Fibroblast of lung (primary cell): ENCODE data around the gene RNF157. TPM values are rescaled to one million over a fixed set of nuclear protein-coding genes. Genes with fewer than 3 reads are reported as not detected.

Source experiments
- DNase-seq, 2 donors: peaks; one replicate each; pipeline versions ENCODE4 v3.0.0 to v3.0.0-alpha.2; 2010; ENCODE audit warnings: low read depth in 2 of 2
- H2AFZ ChIP-seq: 2 replicates; pipeline ENCODE4 v1.5.1; 2012; ENCODE audit warnings: low read length, control low read depth, inconsistent platforms
- H3K27ac ChIP-seq: 2 replicates; pipeline ENCODE4 v1.5.1; 2011; ENCODE audit warnings: low read length, control low read depth; ENCODE audit not compliant: insufficient read depth
- H3K27me3 ChIP-seq: 2 replicates; pipeline ENCODE4 v1.5.1; 2011; ENCODE audit warnings: mild to moderate bottlenecking, low read length; ENCODE audit not compliant: control insufficient read depth, insufficient read depth
- H3K36me3 ChIP-seq: 2 replicates; pipeline ENCODE4 v1.5.1; 2011; ENCODE audit warnings: low read length; ENCODE audit not compliant: control insufficient read depth, insufficient read depth
- H3K4me1 ChIP-seq: 2 replicates; pipeline ENCODE4 v1.5.1; 2011; ENCODE audit warnings: low read length; ENCODE audit not compliant: control insufficient read depth, insufficient read depth; ENCODE audit errors: extremely low read depth
- H3K4me2 ChIP-seq: 2 replicates; pipeline ENCODE4 v1.5.1; 2011; ENCODE audit warnings: low read length, control low read depth; ENCODE audit not compliant: insufficient read depth; ENCODE audit errors: extremely low read depth
- H3K4me3 ChIP-seq, 4 experiments: fragments of 200-600 bp in 1 of 4; sonication (generic) in 1 of 4; replicated peaks in 1 of 4; 2 replicates each; pipeline ENCODE4 v1.5.1; 2011 to 2016; ENCODE audit warnings: low read length in 4 of 4, low read depth in 3 of 4, mild to moderate bottlenecking in 3 of 4, control low read depth in 2 of 4, inconsistent platforms in 1 of 4, mixed read lengths in 1 of 4; ENCODE audit not compliant: insufficient read depth in 1 of 4; ENCODE audit errors: control extremely low read depth in 1 of 4
- H3K79me2 ChIP-seq: 2 replicates; pipeline ENCODE4 v1.5.1; 2012; ENCODE audit warnings: mild to moderate bottlenecking, low read length, inconsistent platforms; ENCODE audit not compliant: control insufficient read depth, insufficient read depth
- H3K9ac ChIP-seq: 2 replicates; pipeline ENCODE4 v1.5.1; 2011; ENCODE audit warnings: mild to moderate bottlenecking, low read length, control low read depth; ENCODE audit not compliant: insufficient read depth
- H3K9me3 ChIP-seq: 2 replicates; pipeline ENCODE4 v1.5.1; 2012; ENCODE audit warnings: low read depth, low read length; ENCODE audit not compliant: control insufficient read depth, insufficient read depth
- H4K20me1 ChIP-seq: 2 replicates; pipeline ENCODE4 v1.5.1; 2011; ENCODE audit warnings: low read length; ENCODE audit not compliant: control insufficient read depth, insufficient read depth; ENCODE audit errors: extremely low read depth
- CTCF ChIP-seq, 2 donors: IDR thresholded peaks in 1 of 2; conservative IDR thresholded peaks in 1 of 2; 1 replicate in 1 of 2; 2 replicates in 1 of 2; pipeline ENCODE4 v1.5.1; 2011 to 2012; ENCODE audit warnings: low read length in 2 of 2, control low read depth in 1 of 2, inconsistent platforms in 1 of 2, low read depth in 1 of 2, mild to moderate bottlenecking in 1 of 2
- EZH2 ChIP-seq: IDR thresholded peaks from 2 replicates; pipeline ENCODE4 v1.5.1; 2012; ENCODE audit warnings: low read length, control low read depth, mild to moderate bottlenecking; ENCODE audit errors: missing control alignments
- polyA plus RNA-seq, 2 donors: library from polyadenylated mRNA; depleted of rRNA in 1 of 2; stranded (reverse) in 1 of 2; unstranded in 1 of 2; fragments of >200 nt; gene quantifications; 2 replicates each; pipeline ENCODE4 v1.2.1, GENCODE V29; 2011 to 2012; ENCODE audit warnings: missing spikeins in 1 of 2
- total RNA-seq: library from RNA; depleted of rRNA; stranded (reverse); fragments of >200 nt; gene quantifications from 2 replicates; pipeline ENCODE4 v1.2.1, GENCODE V29; 2014

RNF157 gene
- total and polyA plus RNA-seq, 2 donors (not counting 1 experiment from before 2014, with no cell fraction given) = 2.0 to 3.1 TPM

DNA sequence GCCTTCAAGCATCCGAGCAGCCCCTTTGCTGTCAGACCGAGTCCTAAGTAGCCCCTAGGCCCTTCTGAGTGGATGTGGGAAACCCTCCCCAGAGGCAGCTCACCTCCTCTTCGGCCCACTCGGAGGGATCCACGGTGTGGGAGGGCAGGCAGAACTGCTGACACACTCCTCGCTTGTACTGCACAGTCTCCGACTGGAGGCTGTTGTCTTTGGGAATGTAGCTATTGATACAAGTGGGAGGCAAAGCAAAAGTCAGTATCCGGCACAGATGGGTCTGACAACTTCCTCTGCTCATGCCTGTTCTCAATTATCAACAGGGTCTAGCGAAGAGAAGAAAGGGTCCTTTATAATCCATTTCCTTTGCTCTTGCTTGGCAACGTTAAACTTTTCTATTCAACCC, 73.4 kb downstream of the RNF157 start:
- Histone ChIP-seq H3K4me1 (no peaks in the 10 kb centered on the region), H3K79me2 (no peaks in the 10 kb centered on the region), H3K9me3 (no peaks in the 10 kb centered on the region), H3K27ac (no peak overlapping the region), H3K36me3 (no peaks in the 10 kb centered on the region), H3K4me3 (no peak overlapping the region), H4K20me1 (no peaks in the 10 kb centered on the region), H3K27me3 (no peaks in the 10 kb centered on the region), H2AFZ (no peak overlapping the region), H3K9ac (no peak overlapping the region), H3K4me2 (no peak overlapping the region)
- TF ChIP-seq CTCF (conservative IDR thresholded peaks at IDR 0.05 in 1 of 2, IDR thresholded peaks at IDR 0.05 in 1 of 2; ENCODE audit: low read depth in 1 of 2, low read length in 2 of 2) (no peak), EZH2 (no peak)
- DNase-seq = no peak

GRCh38 chr17:76166168-76166567, 74.1 kb downstream of the RNF157 start:
- no peak overlapping the region for H3K4me2 ChIP-seq

DNA sequence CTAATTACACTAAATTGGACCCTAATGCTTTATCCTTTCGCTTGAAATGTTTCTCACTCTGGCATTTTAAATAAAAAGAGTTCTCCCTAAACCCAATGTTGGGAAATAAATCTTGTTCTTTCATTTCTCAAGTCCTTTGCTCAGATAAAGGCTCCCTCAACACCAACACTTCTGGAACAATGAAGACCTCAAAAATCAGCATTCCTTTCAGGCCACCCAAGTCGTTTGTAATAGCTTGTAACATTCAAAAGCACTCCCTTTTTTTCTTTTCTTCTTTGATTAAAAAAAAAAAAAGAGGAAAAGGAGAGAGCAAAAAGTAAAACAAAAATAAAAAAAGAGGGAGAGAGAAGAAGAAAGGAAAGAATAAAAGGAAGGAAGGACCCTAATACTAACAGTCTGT, 76.0 kb downstream of the RNF157 start:
- Histone ChIP-seq H3K4me2 (no peak overlapping the region), H3K27me3 (no peaks in the 10 kb centered on the region), H3K4me1 (no peaks in the 10 kb centered on the region), H2AFZ (no peak overlapping the region), H3K27ac (no peak overlapping the region), H3K36me3 (no peaks in the 10 kb centered on the region), H3K79me2 (no peaks in the 10 kb centered on the region), H3K4me3 (no peak overlapping the region), H4K20me1 (no peaks in the 10 kb centered on the region), H3K9me3 (no peaks in the 10 kb centered on the region), H3K9ac (no peak overlapping the region)
- DNase-seq = no peak
- no peak for TF ChIP-seq EZH2
- TF ChIP-seq CTCF (conservative IDR thresholded peaks at IDR 0.05 in 1 of 2, IDR thresholded peaks at IDR 0.05 in 1 of 2; ENCODE audit: low read depth in 1 of 2, low read length in 2 of 2) = no peak

More at GRCh38 chr17:76166168-76166567, 74.1 kb downstream of the RNF157 start:
- Histone ChIP-seq H2AFZ (no peak overlapping the region), H3K79me2 (no peaks in the 10 kb centered on the region), H3K9ac (no peak overlapping the region), H3K4me3 (no peak overlapping the region), H3K27me3 (no peaks in the 10 kb centered on the region), H3K27ac (no peak overlapping the region), H3K4me1 (no peaks in the 10 kb centered on the region), H3K9me3 (no peaks in the 10 kb centered on the region), H4K20me1 (no peaks in the 10 kb centered on the region), H3K36me3 (no peaks in the 10 kb centered on the region)
- TF ChIP-seq CTCF (conservative IDR thresholded peaks at IDR 0.05 in 1 of 2, IDR thresholded peaks at IDR 0.05 in 1 of 2; ENCODE audit: low read depth in 1 of 2, low read length in 2 of 2) = no peak
- TF ChIP-seq EZH2 = no peak
- DNase-seq = peak; percentile 17 to 49
